Uterus (tissue), 4 donors: ENCODE results near the gene VAT1L. TPM values are rescaled to one million over a fixed set of nuclear protein-coding genes. Genes with fewer than 3 reads are reported as not detected.
"Not testable (repeated sequence)": the region's sequence is repeated elsewhere in the genome, so short reads cannot be mapped to it uniquely, and the experiment has no call there.

ENCODE experiments used
- DNase-seq, 2 donors: peaks; one replicate each; pipeline ENCODE4 v3.0.0-alpha.2; 2019 to 2020
- H3K27ac ChIP-seq, 2 donors: fragments of 200-600 bp; sonication (generic); 1 replicate in 1 of 2; 2 replicates in 1 of 2; pipeline ENCODE4 v1.5.1; 2016 to 2018
- H3K27me3 ChIP-seq, 2 donors: fragments of 200-600 bp; sonication (generic); one replicate each; pipeline ENCODE4 v1.5.1; 2018 to 2019; ENCODE audit warnings: control low read depth in 1 of 2
- H3K36me3 ChIP-seq, 2 donors: fragments of 200-600 bp; sonication (generic); one replicate each; pipeline ENCODE4 v1.5.1; 2019; ENCODE audit warnings: control low read depth in 1 of 2
- H3K4me1 ChIP-seq, 2 donors: fragments of 200-600 bp; sonication (generic); one replicate each; pipeline ENCODE4 v1.5.1; 2018 to 2019; ENCODE audit warnings: control low read depth in 1 of 2
- H3K4me3 ChIP-seq, 2 donors: fragments of 200-600 bp; sonication (generic); 1 replicate in 1 of 2; 2 replicates in 1 of 2; pipeline ENCODE4 v1.5.1; 2018 to 2019; ENCODE audit warnings: mild to moderate bottlenecking in 1 of 2
- H3K9me3 ChIP-seq, 2 donors: fragments of 200-600 bp; sonication (generic); one replicate each; pipeline ENCODE4 v1.5.1; 2019; ENCODE audit warnings: control low read depth in 1 of 2
- CTCF ChIP-seq, 4 experiments: fragments of 200-600 bp in 2 of 4; fragments of 450-650 bp in 2 of 4; sonication (generic) in 2 of 4; IDR thresholded peaks; one replicate each; pipeline ENCODE4 v1.5.1; 2016 to 2019; ENCODE audit warnings: antibody characterized with exemption in 4 of 4, mild to moderate bottlenecking in 2 of 4, moderate library complexity in 1 of 4
- POLR2A ChIP-seq, 2 donors: fragments of 450-650 bp; IDR thresholded peaks; one replicate each; pipeline ENCODE4 v1.6.1; 2016; ENCODE audit warnings: antibody characterized with exemption in 2 of 2, mild to moderate bottlenecking in 1 of 2, moderate library complexity in 1 of 2
- intact Hi-C: fragments of 100-400 bp; cut with DNase I; formaldehyde crosslinking; loops from one replicate; pipeline ENCODE4 v1.15.1; 2023; ENCODE audit warnings: low total_unique reads
- total RNA-seq, 4 donors: library from RNA; depleted of rRNA in 3 of 4; stranded (reverse); fragments of >200 nt in 3 of 4; gene quantifications; one replicate each; pipeline versions ENCODE4 v1.1.0 to v1.2.4, GENCODE V29; 2014 to 2023
- donor health status: DM: yes; HTN: yes; CAD: no.

The VAT1L gene
- total RNA-seq, 4 donors from 2014 or later, result 0.29 to 3.8 (median 1.7) TPM

- Histone ChIP-seq H3K4me3 (no peak overlapping the region), H3K9me3 (no peaks in the 10 kb centered on the region), H3K27ac (no peak overlapping the region), H3K27me3 (no peaks in the 10 kb centered on the region), H3K4me1 (no peaks in the 10 kb centered on the region), H3K36me3 (no peaks in the 10 kb centered on the region)
- intact Hi-C loops, result no loop called here
- DNase-seq, result no peak
- TF ChIP-seq POLR2A (IDR thresholded peaks at IDR 0.05) (no peak), CTCF (IDR thresholded peaks at IDR 0.05) (no peak)
Observed at GRCh38 chr16:77985111-77985510, 196.7 kb downstream of the VAT1L start.

- TF ChIP-seq POLR2A (IDR thresholded peaks at IDR 0.05) (no peak), CTCF (IDR thresholded peaks at IDR 0.05) (no peak)
- H3K9me3 ChIP-seq, result no peaks in the 10 kb centered on the region
- H3K4me3 ChIP-seq, result no peak overlapping the region
- no peaks in the 10 kb centered on the region for H3K4me1 ChIP-seq
- DNase-seq, result no peak
- no peak overlapping the region for H3K27ac ChIP-seq
- no peaks in the 10 kb centered on the region for H3K27me3 ChIP-seq
- H3K36me3 ChIP-seq, result no peaks in the 10 kb centered on the region
- intact Hi-C loops, result no loop called here
Observed at GRCh38 chr16:77986011-77986740, 197.8 kb downstream of the VAT1L start.

GRCh38 chr16:77987810-77988209 lies 199.4 kb downstream of the VAT1L start:
- no peak overlapping the region for H3K27ac ChIP-seq
- intact Hi-C loops, result no loop called here

GRCh38 chr16:77989846-77990245 lies 201.5 kb downstream of the VAT1L start:
- intact Hi-C loops, result no loop called here
- no peak overlapping the region for H3K27ac ChIP-seq
- H3K4me1 ChIP-seq, result no peaks in the 10 kb centered on the region
- H3K36me3 ChIP-seq, result no peaks in the 10 kb centered on the region
- TF ChIP-seq POLR2A (IDR thresholded peaks at IDR 0.05) (no peak), CTCF (IDR thresholded peaks at IDR 0.05) (no peak)
- no peaks in the 10 kb centered on the region for H3K27me3 ChIP-seq
- H3K4me3 ChIP-seq, result no peak overlapping the region
- no peaks in the 10 kb centered on the region for H3K9me3 ChIP-seq
- no peak for DNase-seq

More at GRCh38 chr16:77987810-77988209, 199.4 kb downstream of the VAT1L start:
- Histone ChIP-seq H3K36me3 (no peaks in the 10 kb centered on the region), H3K27me3 (no peaks in the 10 kb centered on the region), H3K9me3 (no peaks in the 10 kb centered on the region), H3K4me3 (no peak overlapping the region), H3K4me1 (no peaks in the 10 kb centered on the region)
- TF ChIP-seq POLR2A (IDR thresholded peaks at IDR 0.05) (no peak), CTCF (IDR thresholded peaks at IDR 0.05) (no peak)
- DNase-seq, result no peak

GRCh38 chr16:77991701-77992100 lies 203.3 kb downstream of the VAT1L start:
- Histone ChIP-seq H3K4me3 (no peak overlapping the region), H3K36me3 (no peaks in the 10 kb centered on the region), H3K4me1 (no peaks in the 10 kb centered on the region), H3K9me3 (no peaks in the 10 kb centered on the region), H3K27ac (no peak overlapping the region), H3K27me3 (no peaks in the 10 kb centered on the region)
- intact Hi-C loops, result no loop called here
- TF ChIP-seq POLR2A (IDR thresholded peaks at IDR 0.05) (no peak), CTCF (IDR thresholded peaks at IDR 0.05) (no peak)
- no peak for DNase-seq

- DNase-seq, H3K36me3 ChIP-seq, H3K4me1 ChIP-seq, H3K4me3 ChIP-seq, intact Hi-C loops, H3K9me3 ChIP-seq, H3K27me3 ChIP-seq: not testable (repeated sequence)
- peak overlapping the region in 1 of 2 donors; percentile 86 for H3K27ac ChIP-seq
Observed at GRCh38 chr16:77992381-77992780, 204.0 kb downstream of the VAT1L start.
